ENCODE results near the gene JAKMIP1.

DNA sequence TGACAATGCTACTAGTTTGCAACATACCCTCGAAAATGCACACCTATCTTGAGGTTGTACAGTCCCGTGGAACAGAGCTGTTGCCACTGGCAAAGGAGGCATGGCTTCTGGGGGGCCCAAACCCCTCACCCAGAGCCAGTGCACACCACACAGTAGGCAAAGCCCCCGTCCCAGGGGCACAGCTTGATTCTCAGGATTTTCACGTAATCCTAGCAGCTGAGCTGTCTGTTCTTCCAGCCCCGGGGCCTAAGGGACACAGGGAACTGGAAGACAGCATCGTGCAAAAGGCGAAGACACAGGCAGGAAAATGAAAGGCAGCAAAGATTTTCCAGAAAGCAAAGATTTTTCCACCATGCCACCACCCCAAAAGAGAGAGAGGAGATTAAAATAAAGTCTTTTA is 77.2 kb downstream of the JAKMIP1 start:
- TF ChIP-seq EP300 (IDR thresholded peaks at IDR 0.05; ENCODE audit: borderline replicate concordance) (no peak), FOXM1 (IDR thresholded peaks at IDR 0.05; ENCODE audit: borderline replicate concordance, low read depth) (no peak), CEBPB (IDR thresholded peaks at IDR 0.05) (no peak), MAX (IDR thresholded peaks at IDR 0.05) (no peak), USF1 (IDR thresholded peaks at IDR 0.05) (no peak), TAF1 (IDR thresholded peaks at IDR 0.05; ENCODE audit: low read depth) (no peak), RAD21 (IDR thresholded peaks at IDR 0.05; ENCODE audit: low read depth) (no peak), TEAD4 (IDR thresholded peaks at IDR 0.05) (no peak), YY1 (IDR thresholded peaks at IDR 0.05; ENCODE audit: low read depth) (no peak), NFIC (IDR thresholded peaks at IDR 0.05) (no peak)
- TF ChIP-seq, protein P1, sequence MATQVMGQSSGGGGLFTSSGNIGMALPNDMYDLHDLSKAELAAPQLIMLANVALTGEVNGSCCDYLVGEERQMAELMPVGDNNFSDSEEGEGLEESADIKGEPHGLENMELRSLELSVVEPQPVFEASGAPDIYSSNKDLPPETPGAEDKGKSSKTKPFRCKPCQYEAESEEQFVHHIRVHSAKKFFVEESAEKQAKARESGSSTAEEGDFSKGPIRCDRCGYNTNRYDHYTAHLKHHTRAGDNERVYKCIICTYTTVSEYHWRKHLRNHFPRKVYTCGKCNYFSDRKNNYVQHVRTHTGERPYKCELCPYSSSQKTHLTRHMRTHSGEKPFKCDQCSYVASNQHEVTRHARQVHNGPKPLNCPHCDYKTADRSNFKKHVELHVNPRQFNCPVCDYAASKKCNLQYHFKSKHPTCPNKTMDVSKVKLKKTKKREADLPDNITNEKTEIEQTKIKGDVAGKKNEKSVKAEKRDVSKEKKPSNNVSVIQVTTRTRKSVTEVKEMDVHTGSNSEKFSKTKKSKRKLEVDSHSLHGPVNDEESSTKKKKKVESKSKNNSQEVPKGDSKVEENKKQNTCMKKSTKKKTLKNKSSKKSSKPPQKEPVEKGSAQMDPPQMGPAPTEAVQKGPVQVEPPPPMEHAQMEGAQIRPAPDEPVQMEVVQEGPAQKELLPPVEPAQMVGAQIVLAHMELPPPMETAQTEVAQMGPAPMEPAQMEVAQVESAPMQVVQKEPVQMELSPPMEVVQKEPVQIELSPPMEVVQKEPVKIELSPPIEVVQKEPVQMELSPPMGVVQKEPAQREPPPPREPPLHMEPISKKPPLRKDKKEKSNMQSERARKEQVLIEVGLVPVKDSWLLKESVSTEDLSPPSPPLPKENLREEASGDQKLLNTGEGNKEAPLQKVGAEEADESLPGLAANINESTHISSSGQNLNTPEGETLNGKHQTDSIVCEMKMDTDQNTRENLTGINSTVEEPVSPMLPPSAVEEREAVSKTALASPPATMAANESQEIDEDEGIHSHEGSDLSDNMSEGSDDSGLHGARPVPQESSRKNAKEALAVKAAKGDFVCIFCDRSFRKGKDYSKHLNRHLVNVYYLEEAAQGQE (IDR thresholded peaks at IDR 0.05; ENCODE audit: low read depth): no peak
